ENCODE data around the gene PAX8. TPM values are rescaled to one million over a fixed set of nuclear protein-coding genes. Genes with fewer than 3 reads are reported as not detected.
A peak's percentile ranks its signal among the peaks of the same experiment; 100 is the strongest.

PAX8 gene
- total RNA-seq, 6 donors from 2014 or later, result 1.5 to 3.6 (median 2.0) TPM

DNA sequence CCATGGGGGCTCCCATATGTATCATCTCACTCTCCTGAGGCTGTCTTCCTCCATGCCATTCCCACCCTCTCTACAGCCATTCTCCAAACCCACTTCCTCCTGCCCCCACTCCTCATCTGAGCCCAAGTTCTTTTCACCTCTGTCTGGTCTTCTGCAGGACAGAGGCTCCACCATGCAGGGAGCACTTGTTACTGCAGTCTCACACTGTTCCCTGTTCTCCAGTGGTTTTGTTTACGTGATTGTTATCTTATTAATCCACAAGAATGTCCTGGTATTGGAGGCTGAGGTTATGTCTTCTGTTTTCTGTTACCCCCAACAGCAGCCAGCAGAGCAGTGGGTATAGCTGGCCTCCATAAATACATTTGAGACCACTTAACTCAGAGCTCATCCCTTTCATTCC, 51.4 kb downstream of the PAX8 start:
- Histone ChIP-seq H3K9me3 (no peaks in the 10 kb centered on the region), H3K27ac (no peak overlapping the region), H3K27me3 (no peaks in the 10 kb centered on the region), H3K4me3 (no peak overlapping the region), H3K36me3 (no peaks in the 10 kb centered on the region), H3K4me1 (peaks cover 0 to 5% (median 0%) of the 10 kb centered on the region in 4 donors)
- ATAC-seq (ENCODE audit: low FRiP score in 2 of 2), result no peak
- TF ChIP-seq POLR2AphosphoS5 (IDR thresholded peaks at IDR 0.05) (no peak), EP300 (IDR thresholded peaks at IDR 0.05) (no peak), CTCF (IDR thresholded peaks at IDR 0.05) (no peak), POLR2A (IDR thresholded peaks at IDR 0.05) (no peak)
- 47 to 71% methylated on average over 1 of the region's 1 CpG for WGBS, 2 donors
- DNase-seq, result no peak

DNA sequence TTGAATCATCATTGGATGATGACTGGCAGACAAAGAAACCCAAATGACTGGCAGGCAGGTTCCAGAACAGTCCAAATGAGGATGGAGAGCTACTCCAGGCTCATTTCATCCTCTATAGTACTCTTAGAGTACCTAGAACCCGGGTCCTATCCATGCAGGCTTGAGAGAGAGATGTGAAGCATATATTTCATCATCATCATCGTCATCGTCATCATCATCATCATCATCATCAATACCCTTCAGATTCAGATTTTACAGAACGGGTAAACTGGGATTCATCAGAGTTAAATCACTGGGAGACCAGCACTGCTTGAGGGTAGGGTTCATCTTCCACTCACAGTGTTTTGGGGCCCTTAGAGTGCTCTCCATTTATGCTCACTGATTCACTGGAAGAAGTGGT, 52.3 kb downstream of the PAX8 start:
- Histone ChIP-seq H3K27ac (no peak overlapping the region), H3K4me3 (no peak overlapping the region), H3K4me1 (peaks cover 0 to 5% (median 0%) of the 10 kb centered on the region in 4 donors), H3K36me3 (no peaks in the 10 kb centered on the region), H3K9me3 (no peaks in the 10 kb centered on the region), H3K27me3 (no peaks in the 10 kb centered on the region)
- TF ChIP-seq CTCF (IDR thresholded peaks at IDR 0.05) (no peak), POLR2AphosphoS5 (IDR thresholded peaks at IDR 0.05) (no peak), EP300 (IDR thresholded peaks at IDR 0.05) (no peak), POLR2A (IDR thresholded peaks at IDR 0.05) (no peak)
- WGBS, 2 donors, result 80 to 86% methylated on average over 4 of the region's 4 CpGs
- DNase-seq, result no peak
- ATAC-seq (ENCODE audit: low FRiP score in 2 of 2), result no peak

GRCh38 chr2:113225263-113226259, 53.2 kb downstream of the PAX8 start:
- H3K4me1 ChIP-seq, result peaks cover 0 to 7% (median 3%) of the 10 kb centered on the region in 4 donors
- no peaks in the 10 kb centered on the region for H3K9me3 ChIP-seq
- H3K27ac ChIP-seq, result no peak overlapping the region
- no peaks in the 10 kb centered on the region for H3K27me3 ChIP-seq
- no peak overlapping the region for H3K4me3 ChIP-seq
- DNase-seq (no peak), ATAC-seq (ENCODE audit: low FRiP score in 2 of 2) (peak in 1 of 2 donors; percentile 55)
- 53 to 60% methylated on average over 12 of the region's 12 CpGs for WGBS, 2 donors
- no peaks in the 10 kb centered on the region for H3K36me3 ChIP-seq
- TF ChIP-seq POLR2A (IDR thresholded peaks at IDR 0.05) (no peak), EP300 (IDR thresholded peaks at IDR 0.05) (no peak), POLR2AphosphoS5 (IDR thresholded peaks at IDR 0.05) (no peak), CTCF (IDR thresholded peaks at IDR 0.05) (no peak)

DNA sequence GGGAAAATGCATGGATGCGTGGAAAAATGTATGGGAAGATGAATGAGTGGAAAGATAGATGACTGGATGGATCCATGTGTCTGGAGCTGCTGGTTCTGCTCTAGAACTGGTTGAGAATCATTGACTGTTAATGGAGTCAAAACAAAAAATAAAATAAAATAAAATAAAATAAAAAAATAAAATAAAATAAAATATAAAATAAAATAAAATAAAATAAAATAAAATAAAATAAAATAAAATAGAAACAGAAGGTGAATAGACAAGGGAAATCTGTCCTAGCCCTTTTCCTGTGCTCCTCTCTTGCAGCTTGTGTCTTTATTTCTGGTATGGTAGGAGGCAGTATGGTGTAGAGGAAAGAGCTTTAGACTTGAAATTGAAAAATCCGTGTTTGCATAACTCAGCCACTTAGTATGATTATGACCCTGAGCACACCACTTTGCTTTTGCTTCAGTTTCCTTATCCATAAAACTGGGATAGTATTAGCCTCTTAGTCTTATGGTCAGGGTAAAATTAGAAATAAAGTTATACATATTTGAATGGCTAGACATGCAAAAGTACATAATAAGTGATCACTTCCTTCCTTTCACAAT, 54.0 kb downstream of the PAX8 start:
- no peak for TF ChIP-seq POLR2A (IDR thresholded peaks at IDR 0.05)
- no peak for TF ChIP-seq CTCF (IDR thresholded peaks at IDR 0.05)
- no peak for TF ChIP-seq POLR2AphosphoS5 (IDR thresholded peaks at IDR 0.05)
- TF ChIP-seq EP300 (IDR thresholded peaks at IDR 0.05), result no peak
- H3K9me3 ChIP-seq, result no peaks in the 10 kb centered on the region
- no peaks in the 10 kb centered on the region for H3K27me3 ChIP-seq
- DNase-seq (no peak), ATAC-seq (ENCODE audit: low FRiP score in 2 of 2) (no peak)
- no peaks in the 10 kb centered on the region for H3K36me3 ChIP-seq
- no peak overlapping the region for H3K27ac ChIP-seq
- no peak overlapping the region for H3K4me3 ChIP-seq
- H3K4me1 ChIP-seq, result peaks cover 4 to 12% (median 8%) of the 10 kb centered on the region in 4 donors
- WGBS, 2 donors, result 60 to 61% methylated on average over 2 of the region's 2 CpGs
